WTC11 (cell line): Measurements from ENCODE around the gene DPEP2NB. TPM values are rescaled to one million over a fixed set of nuclear protein-coding genes. Genes with fewer than 3 reads are reported as not detected.

Experiments
- ATAC-seq: fragments of 200-7000 bp; cut with Tn5 transposase; 2 replicates; pipeline ENCODE4 v1.10.0; 2021; ENCODE audit warnings: mild to moderate bottlenecking, moderate library complexity
- CTCF ChIA-PET: fragments of 300-600 bp; sonication (Branson Sonifier 250); formaldehyde crosslinking; loops from one replicate; lab custom pipeline; 2021; ENCODE audit warnings: antibody characterized with exemption; lab: Charles Lee
- POLR2A ChIA-PET: fragments of 350-600 bp; sonication (Branson Sonifier 250); formaldehyde crosslinking; loops from one replicate; lab custom pipeline; 2021; ENCODE audit warnings: antibody characterized with exemption; lab: Charles Lee
- DNase-seq: peaks from one replicate; pipeline ENCODE4 v3.0.0; 2021; ENCODE audit warnings: low spot score
- H3K27ac Mint-ChIP-seq: 2 replicates; pipeline ENCODE4 v1.8.0; 2021; ENCODE audit warnings: mixed read lengths
- H3K27me3 Mint-ChIP-seq: 2 replicates; pipeline ENCODE4 v1.8.0; 2021; ENCODE audit warnings: low read depth, mild to moderate bottlenecking, moderate library complexity, mixed read lengths
- H3K36me3 Mint-ChIP-seq: 2 replicates; pipeline ENCODE4 v1.8.0; 2021; ENCODE audit warnings: mixed read lengths
- H3K4me1 Mint-ChIP-seq: 2 replicates; pipeline ENCODE4 v1.8.0; 2022; ENCODE audit warnings: mixed read lengths
- H3K4me3 Mint-ChIP-seq: 2 replicates; pipeline ENCODE4 v1.8.0; 2021; ENCODE audit warnings: mild to moderate bottlenecking, moderate library complexity, mixed read lengths
- H3K9me3 Mint-ChIP-seq: 2 replicates; pipeline ENCODE4 v1.8.0; 2021; ENCODE audit warnings: mixed read lengths
- E2F5 ChIP-seq: sonication (generic); formaldehyde crosslinking; IDR thresholded peaks from 2 replicates; pipeline ENCODE4 v1.8.1; 2022; ENCODE audit warnings: mild to moderate bottlenecking, moderate library complexity, missing genetic modification reagents
- ELF4 ChIP-seq: sonication (generic); formaldehyde crosslinking; IDR thresholded peaks from 2 replicates; pipeline ENCODE4 v1.8.1; 2022; ENCODE audit warnings: low read depth, mild to moderate bottlenecking, moderate library complexity, missing genetic modification reagents
- ETV6 ChIP-seq: sonication (generic); formaldehyde crosslinking; IDR thresholded peaks from 2 replicates; pipeline ENCODE4 v1.8.1; 2022; ENCODE audit warnings: mild to moderate bottlenecking, missing genetic modification reagents
- FOXK1 ChIP-seq: sonication (generic); formaldehyde crosslinking; IDR thresholded peaks from 2 replicates; pipeline ENCODE4 v1.8.0; 2022; ENCODE audit warnings: mild to moderate bottlenecking, moderate library complexity, missing genetic modification reagents
- GTF2I ChIP-seq: fragments of 250-450 bp; sonication (Bioruptor Pico); conservative IDR thresholded peaks from 2 replicates; pipeline ENCODE4 v1.4.0; 2021; ENCODE audit warnings: mild to moderate bottlenecking
- HMGA2 ChIP-seq: fragments of 250-450 bp; sonication (Bioruptor Pico); IDR thresholded peaks from 2 replicates; pipeline ENCODE4 v1.4.0; 2021; ENCODE audit warnings: mild to moderate bottlenecking, moderate library complexity
- KAT7 ChIP-seq: sonication (generic); formaldehyde crosslinking; IDR thresholded peaks from 2 replicates; pipeline ENCODE4 v1.8.1; 2023; ENCODE audit warnings: missing genetic modification reagents, mild to moderate bottlenecking, borderline replicate concordance
- MYBL2 ChIP-seq: sonication (generic); formaldehyde crosslinking; IDR thresholded peaks from 2 replicates; pipeline ENCODE4 v1.8.1; 2023; ENCODE audit warnings: mild to moderate bottlenecking, moderate library complexity, missing genetic modification reagents
- NFATC4 ChIP-seq: fragments of 250-450 bp; sonication (Bioruptor Pico); IDR thresholded peaks from 2 replicates; pipeline ENCODE4 v1.9.0; 2021; ENCODE audit warnings: mild to moderate bottlenecking
- NR1H2 ChIP-seq: sonication (generic); formaldehyde crosslinking; IDR thresholded peaks from 2 replicates; pipeline ENCODE4 v1.9.0; 2021; ENCODE audit warnings: mild to moderate bottlenecking, moderate library complexity, missing genetic modification reagents
- PRRX2 ChIP-seq: fragments of 250-450 bp; sonication (Bioruptor Pico); IDR thresholded peaks from 2 replicates; pipeline ENCODE4 v1.8.0; 2021; ENCODE audit warnings: mild to moderate bottlenecking
- SMAD3 ChIP-seq: sonication (generic); formaldehyde crosslinking; IDR thresholded peaks from 2 replicates; pipeline ENCODE4 v1.8.0; 2022; ENCODE audit warnings: missing genetic modification reagents, mild to moderate bottlenecking, borderline replicate concordance
- TCF7 ChIP-seq: sonication (generic); formaldehyde crosslinking; IDR thresholded peaks from 2 replicates; pipeline ENCODE4 v1.8.0; 2022; ENCODE audit warnings: mild to moderate bottlenecking, low read depth, missing genetic modification reagents, moderate library complexity
- ZBTB21 ChIP-seq: sonication (generic); formaldehyde crosslinking; IDR thresholded peaks from 2 replicates; pipeline ENCODE4 v1.8.1; 2023; ENCODE audit warnings: mild to moderate bottlenecking, missing genetic modification reagents, borderline replicate concordance
- ZNF232 ChIP-seq: sonication (generic); formaldehyde crosslinking; IDR thresholded peaks from 2 replicates; pipeline ENCODE4 v1.8.0; 2022; ENCODE audit warnings: mild to moderate bottlenecking, missing genetic modification reagents
- total RNA-seq: library from RNA; stranded (reverse); gene quantifications from 3 replicates; pipeline ENCODE4 v1.2.3, GENCODE V29; 2021
- TF ChIP-seq, protein P1 (sequence below): fragments of 250-450 bp; sonication (Bioruptor Pico); IDR thresholded peaks from 2 replicates; pipeline ENCODE4 v1.9.0; 2021; ENCODE audit warnings: mild to moderate bottlenecking
- TF ChIP-seq, protein P2 (sequence below): fragments of 250-450 bp; sonication (Bioruptor Pico); IDR thresholded peaks from 2 replicates; pipeline ENCODE4 v1.9.0; 2021; ENCODE audit warnings: mild to moderate bottlenecking
- TF ChIP-seq, protein P3 (sequence below): sonication (generic); formaldehyde crosslinking; IDR thresholded peaks from 2 replicates; pipeline ENCODE4 v1.8.1; 2022; ENCODE audit warnings: low read depth, missing genetic modification reagents, borderline replicate concordance
- TF ChIP-seq, protein P4 (sequence below): sonication (generic); formaldehyde crosslinking; IDR thresholded peaks from 2 replicates; pipeline ENCODE4 v1.8.1; 2022; ENCODE audit warnings: missing genetic modification reagents, borderline replicate concordance
- TF ChIP-seq, protein P5 (sequence below): sonication (generic); formaldehyde crosslinking; IDR thresholded peaks from 2 replicates; pipeline ENCODE4 v1.8.1; 2022; ENCODE audit warnings: low read depth, mild to moderate bottlenecking, moderate library complexity, missing genetic modification reagents, borderline replicate concordance

DPEP2NB gene
- total RNA-seq, 1 experiment from 2014 or later = not detected

DNA sequence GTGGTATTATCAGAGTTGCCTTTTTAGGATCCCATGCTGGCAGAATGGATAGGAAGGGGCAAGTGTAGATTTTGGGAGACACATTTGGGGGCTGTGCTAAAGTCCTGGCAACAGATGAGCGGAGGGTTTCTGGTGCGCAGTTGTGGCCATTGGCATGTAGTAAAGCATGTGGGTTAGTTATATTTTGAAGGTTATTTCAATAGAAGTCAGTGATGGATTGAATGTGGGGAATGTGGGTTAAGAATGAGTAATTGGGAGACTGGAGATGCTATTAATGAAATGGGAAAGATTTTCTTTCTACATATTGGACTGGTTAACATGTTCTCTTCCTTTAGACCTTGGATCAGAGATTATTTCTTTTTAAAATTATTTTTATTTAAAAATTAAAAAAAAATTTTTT is 17.4 kb upstream of the DPEP2NB start:
- H3K4me3 Mint-ChIP-seq = no peak overlapping the region
- H3K9me3 Mint-ChIP-seq = no peaks in the 10 kb centered on the region
- ATAC-seq = no peak
- ChIA-PET POLR2A (no interaction called here), CTCF (no interaction called here)
- no peaks in the 10 kb centered on the region for H3K4me1 Mint-ChIP-seq
- TF ChIP-seq KAT7 = no peak
- TF ChIP-seq ELF4 (CRISPR knock-in tag) = no peak
- TF ChIP-seq SMAD3 (CRISPR knock-in tag) = no peak
- no peak for TF ChIP-seq E2F5 (CRISPR knock-in tag)
- TF ChIP-seq ZNF232 (CRISPR knock-in tag) = no peak
- TF ChIP-seq, protein P1, sequence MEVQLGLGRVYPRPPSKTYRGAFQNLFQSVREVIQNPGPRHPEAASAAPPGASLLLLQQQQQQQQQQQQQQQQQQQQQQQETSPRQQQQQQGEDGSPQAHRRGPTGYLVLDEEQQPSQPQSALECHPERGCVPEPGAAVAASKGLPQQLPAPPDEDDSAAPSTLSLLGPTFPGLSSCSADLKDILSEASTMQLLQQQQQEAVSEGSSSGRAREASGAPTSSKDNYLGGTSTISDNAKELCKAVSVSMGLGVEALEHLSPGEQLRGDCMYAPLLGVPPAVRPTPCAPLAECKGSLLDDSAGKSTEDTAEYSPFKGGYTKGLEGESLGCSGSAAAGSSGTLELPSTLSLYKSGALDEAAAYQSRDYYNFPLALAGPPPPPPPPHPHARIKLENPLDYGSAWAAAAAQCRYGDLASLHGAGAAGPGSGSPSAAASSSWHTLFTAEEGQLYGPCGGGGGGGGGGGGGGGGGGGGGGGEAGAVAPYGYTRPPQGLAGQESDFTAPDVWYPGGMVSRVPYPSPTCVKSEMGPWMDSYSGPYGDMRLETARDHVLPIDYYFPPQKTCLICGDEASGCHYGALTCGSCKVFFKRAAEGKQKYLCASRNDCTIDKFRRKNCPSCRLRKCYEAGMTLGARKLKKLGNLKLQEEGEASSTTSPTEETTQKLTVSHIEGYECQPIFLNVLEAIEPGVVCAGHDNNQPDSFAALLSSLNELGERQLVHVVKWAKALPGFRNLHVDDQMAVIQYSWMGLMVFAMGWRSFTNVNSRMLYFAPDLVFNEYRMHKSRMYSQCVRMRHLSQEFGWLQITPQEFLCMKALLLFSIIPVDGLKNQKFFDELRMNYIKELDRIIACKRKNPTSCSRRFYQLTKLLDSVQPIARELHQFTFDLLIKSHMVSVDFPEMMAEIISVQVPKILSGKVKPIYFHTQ = no peak
- TF ChIP-seq NFATC4 (CRISPR knock-in tag) = no peak
- TF ChIP-seq, protein P2, sequence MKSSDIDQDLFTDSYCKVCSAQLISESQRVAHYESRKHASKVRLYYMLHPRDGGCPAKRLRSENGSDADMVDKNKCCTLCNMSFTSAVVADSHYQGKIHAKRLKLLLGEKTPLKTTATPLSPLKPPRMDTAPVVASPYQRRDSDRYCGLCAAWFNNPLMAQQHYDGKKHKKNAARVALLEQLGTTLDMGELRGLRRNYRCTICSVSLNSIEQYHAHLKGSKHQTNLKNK = no peak
- no peak for TF ChIP-seq ZBTB21 (CRISPR knock-in tag)
- TF ChIP-seq, protein P3, sequence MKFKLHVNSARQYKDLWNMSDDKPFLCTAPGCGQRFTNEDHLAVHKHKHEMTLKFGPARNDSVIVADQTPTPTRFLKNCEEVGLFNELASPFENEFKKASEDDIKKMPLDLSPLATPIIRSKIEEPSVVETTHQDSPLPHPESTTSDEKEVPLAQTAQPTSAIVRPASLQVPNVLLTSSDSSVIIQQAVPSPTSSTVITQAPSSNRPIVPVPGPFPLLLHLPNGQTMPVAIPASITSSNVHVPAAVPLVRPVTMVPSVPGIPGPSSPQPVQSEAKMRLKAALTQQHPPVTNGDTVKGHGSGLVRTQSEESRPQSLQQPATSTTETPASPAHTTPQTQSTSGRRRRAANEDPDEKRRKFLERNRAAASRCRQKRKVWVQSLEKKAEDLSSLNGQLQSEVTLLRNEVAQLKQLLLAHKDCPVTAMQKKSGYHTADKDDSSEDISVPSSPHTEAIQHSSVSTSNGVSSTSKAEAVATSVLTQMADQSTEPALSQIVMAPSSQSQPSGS (CRISPR knock-in tag) = no peak
- H3K27ac Mint-ChIP-seq = no peak overlapping the region
- H3K27me3 Mint-ChIP-seq = no peaks in the 10 kb centered on the region
- peaks cover 6% of the 10 kb centered on the region; the same call in 1 of the 2 replicates for H3K36me3 Mint-ChIP-seq
- no peak for DNase-seq

DNA sequence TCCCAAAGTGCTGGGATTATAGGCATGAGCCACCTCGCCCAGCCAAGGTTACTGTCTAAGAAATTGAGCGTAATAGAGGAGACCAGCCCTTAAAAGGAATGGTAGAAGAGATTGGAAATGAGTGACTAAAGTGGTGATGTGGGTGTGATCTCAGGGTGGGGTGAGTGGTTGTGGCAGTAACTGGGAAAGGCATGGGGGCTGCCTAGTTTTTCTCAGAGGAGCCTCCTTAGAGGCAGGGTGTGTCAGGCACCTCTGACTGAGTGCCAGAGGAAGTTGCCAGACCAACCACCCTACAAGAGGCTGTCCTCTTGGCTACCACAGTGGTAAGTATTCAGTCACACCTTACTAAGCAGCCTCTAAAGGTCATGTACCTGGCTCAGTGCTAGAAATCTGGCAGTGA is 16.2 kb upstream of the DPEP2NB start:
- Mint-ChIP-seq H3K27ac (no peak overlapping the region), H3K4me1 (no peaks in the 10 kb centered on the region), H3K36me3 (peaks cover 11% of the 10 kb centered on the region; the same call in 1 of the 2 replicates), H3K27me3 (no peaks in the 10 kb centered on the region), H3K9me3 (no peaks in the 10 kb centered on the region), H3K4me3 (no peak overlapping the region)
- DNase-seq (no peak), ATAC-seq (no peak)
- CTCF ChIA-PET = no interaction called here
- POLR2A ChIA-PET = no interaction called here
- no peak for TF ChIP-seq GTF2I (CRISPR knock-in tag)
- no peak for TF ChIP-seq HMGA2 (CRISPR knock-in tag)
- TF ChIP-seq FOXK1 = no peak
- TF ChIP-seq TCF7 (CRISPR knock-in tag) = no peak
- TF ChIP-seq, protein P4, sequence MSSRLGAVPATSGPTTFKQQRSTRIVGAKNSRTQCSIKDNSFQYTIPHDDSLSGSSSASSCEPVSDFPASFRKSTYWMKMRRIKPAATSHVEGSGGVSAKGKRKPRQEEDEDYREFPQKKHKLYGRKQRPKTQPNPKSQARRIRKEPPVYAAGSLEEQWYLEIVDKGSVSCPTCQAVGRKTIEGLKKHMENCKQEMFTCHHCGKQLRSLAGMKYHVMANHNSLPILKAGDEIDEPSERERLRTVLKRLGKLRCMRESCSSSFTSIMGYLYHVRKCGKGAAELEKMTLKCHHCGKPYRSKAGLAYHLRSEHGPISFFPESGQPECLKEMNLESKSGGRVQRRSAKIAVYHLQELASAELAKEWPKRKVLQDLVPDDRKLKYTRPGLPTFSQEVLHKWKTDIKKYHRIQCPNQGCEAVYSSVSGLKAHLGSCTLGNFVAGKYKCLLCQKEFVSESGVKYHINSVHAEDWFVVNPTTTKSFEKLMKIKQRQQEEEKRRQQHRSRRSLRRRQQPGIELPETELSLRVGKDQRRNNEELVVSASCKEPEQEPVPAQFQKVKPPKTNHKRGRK = no peak
- no peak for TF ChIP-seq PRRX2 (CRISPR knock-in tag)
- no peak for TF ChIP-seq ELF4 (CRISPR knock-in tag)
- TF ChIP-seq, protein P5, sequence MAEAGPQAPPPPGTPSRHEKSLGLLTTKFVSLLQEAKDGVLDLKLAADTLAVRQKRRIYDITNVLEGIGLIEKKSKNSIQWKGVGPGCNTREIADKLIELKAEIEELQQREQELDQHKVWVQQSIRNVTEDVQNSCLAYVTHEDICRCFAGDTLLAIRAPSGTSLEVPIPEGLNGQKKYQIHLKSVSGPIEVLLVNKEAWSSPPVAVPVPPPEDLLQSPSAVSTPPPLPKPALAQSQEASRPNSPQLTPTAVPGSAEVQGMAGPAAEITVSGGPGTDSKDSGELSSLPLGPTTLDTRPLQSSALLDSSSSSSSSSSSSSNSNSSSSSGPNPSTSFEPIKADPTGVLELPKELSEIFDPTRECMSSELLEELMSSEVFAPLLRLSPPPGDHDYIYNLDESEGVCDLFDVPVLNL (CRISPR knock-in tag) = no peak
- TF ChIP-seq KAT7 = no peak
- TF ChIP-seq, protein P1 = no peak
- no peak for TF ChIP-seq NR1H2
- no peak for TF ChIP-seq ETV6 (CRISPR knock-in tag)
- no peak for TF ChIP-seq E2F5 (CRISPR knock-in tag)
- no peak for TF ChIP-seq MYBL2 (CRISPR knock-in tag)
